ENCODE data around the gene PLEKHG5. TPM values are rescaled to one million over a fixed set of nuclear protein-coding genes. Genes with fewer than 3 reads are reported as not detected.

PLEKHG5 gene
- polyA plus RNA-seq, 1 experiment: 4.3 TPM

- no peak for DNase-seq (ENCODE audit: low read depth)
- ChIA-PET CTCF (interaction anchor here (0.9 to 1.3 kb wide), 2 partner anchors 107 to 112 kb away, joined by 3 read pairs; no protein-coding TSS in a partner anchor), POLR2A (no interaction called here)
- Histone ChIP-seq H3K36me3 (ENCODE audit: control insufficient read depth, insufficient read depth, low read length) (peaks cover 13% of the 10 kb centered on the region), H3K4me3 (ENCODE audit: low read depth, low read length) (no peak overlapping the region), H3K27me3 (ENCODE audit: control insufficient read depth, insufficient read depth, low read length) (no peaks in the 10 kb centered on the region)
- TF ChIP-seq CTCF (IDR thresholded peaks at IDR 0.05; ENCODE audit: insufficient read depth, low read depth, low read length): no peak
Observed at GRCh38 chr1:6534248-6534822, 42.9 kb upstream of the PLEKHG5 start.

- Histone ChIP-seq H3K4me3 (ENCODE audit: low read depth, low read length) (no peak overlapping the region), H3K36me3 (ENCODE audit: control insufficient read depth, insufficient read depth, low read length) (peaks cover 21% of the 10 kb centered on the region), H3K27me3 (ENCODE audit: control insufficient read depth, insufficient read depth, low read length) (no peaks in the 10 kb centered on the region)
- POLR2A ChIA-PET: no interaction called here
- DNase-seq (ENCODE audit: low read depth): no peak
- TF ChIP-seq CTCF (IDR thresholded peaks at IDR 0.05; ENCODE audit: insufficient read depth, low read depth, low read length): no peak
- CTCF ChIA-PET: no interaction called here
Observed at GRCh38 chr1:6531996-6532395, 40.5 kb upstream of the PLEKHG5 start.

- Histone ChIP-seq H3K36me3 (ENCODE audit: control insufficient read depth, insufficient read depth, low read length) (peaks cover 24% of the 10 kb centered on the region), H3K4me3 (ENCODE audit: low read depth, low read length) (no peak overlapping the region), H3K27me3 (ENCODE audit: control insufficient read depth, insufficient read depth, low read length) (no peaks in the 10 kb centered on the region)
- no peak for DNase-seq (ENCODE audit: low read depth)
- ChIA-PET POLR2A (no interaction called here), CTCF (interaction anchor here (3.9 kb wide), 1 partner anchor 41 kb away, joined by 24 read pairs; the partner anchor contains the start of gene PLEKHG5)
- no peak for TF ChIP-seq CTCF (IDR thresholded peaks at IDR 0.05; ENCODE audit: insufficient read depth, low read depth, low read length)
Observed at GRCh38 chr1:6530504-6531160, 39.2 kb upstream of the PLEKHG5 start.

- no peak for DNase-seq (ENCODE audit: low read depth)
- H3K36me3 ChIP-seq (ENCODE audit: control insufficient read depth, insufficient read depth, low read length): peaks cover 24% of the 10 kb centered on the region
- TF ChIP-seq CTCF (IDR thresholded peaks at IDR 0.05; ENCODE audit: insufficient read depth, low read depth, low read length): no peak
- no peak overlapping the region for H3K4me3 ChIP-seq (ENCODE audit: low read depth, low read length)
- CTCF ChIA-PET: interaction anchor here (0.9 to 3.9 kb wide), 4 partner anchors 21 to 90 kb away, joined by 3 to 24 read pairs (median 4); partner anchors contain the start of gene PLEKHG5
- POLR2A ChIA-PET: no interaction called here
- no peaks in the 10 kb centered on the region for H3K27me3 ChIP-seq (ENCODE audit: control insufficient read depth, insufficient read depth, low read length)
Observed at GRCh38 chr1:6528492-6528891, 37.0 kb upstream of the PLEKHG5 start.

- peaks cover 15% of the 10 kb centered on the region for H3K36me3 ChIP-seq (ENCODE audit: control insufficient read depth, insufficient read depth, low read length)
- ChIA-PET CTCF (no interaction called here), POLR2A (no interaction called here)
- TF ChIP-seq CTCF (IDR thresholded peaks at IDR 0.05; ENCODE audit: insufficient read depth, low read depth, low read length): no peak
- no peak overlapping the region for H3K4me3 ChIP-seq (ENCODE audit: low read depth, low read length)
- no peak for DNase-seq (ENCODE audit: low read depth)
- no peaks in the 10 kb centered on the region for H3K27me3 ChIP-seq (ENCODE audit: control insufficient read depth, insufficient read depth, low read length)
Observed at GRCh38 chr1:6526316-6526715, 34.8 kb upstream of the PLEKHG5 start.
